NCI-H146 (cell line): Measurements from ENCODE around the gene LZTS3.
"Not testable (repeated sequence)": the region's sequence is repeated elsewhere in the genome, so short reads cannot be mapped to it uniquely, and the experiment has no call there.

Source experiments
- DNase-seq: peaks from one replicate; lab custom pipeline; 2025; lab: John Stamatoyannopoulos, UW

Gene LZTS3

DNA sequence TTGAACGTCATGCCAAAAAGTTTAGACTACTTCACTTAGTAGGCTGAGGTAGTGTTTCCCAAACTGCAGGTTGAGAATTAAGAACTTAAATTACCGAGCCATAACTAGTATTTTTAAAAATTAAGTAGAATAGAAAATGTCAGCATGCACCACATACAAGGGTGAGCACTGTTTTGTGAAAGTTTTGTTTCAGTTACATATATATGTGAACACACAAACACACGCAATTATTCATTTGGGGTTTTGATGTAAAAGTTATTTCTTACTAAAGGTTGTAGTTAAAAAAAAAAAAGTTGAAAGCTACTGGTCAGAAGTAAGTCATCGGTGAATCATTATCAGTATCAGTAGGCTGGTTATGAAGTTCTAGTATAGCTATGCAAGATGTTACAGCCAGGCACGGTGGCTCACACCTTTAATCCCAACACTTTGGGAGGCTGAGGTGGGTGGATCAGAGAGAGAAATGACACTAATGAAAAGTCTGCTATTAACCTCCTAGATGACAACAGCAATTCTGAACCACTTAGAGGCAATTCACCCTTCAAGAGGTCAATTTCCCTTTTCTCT is 37.8 kb downstream of the LZTS3 start:
- DNase-seq: no peak

DNA sequence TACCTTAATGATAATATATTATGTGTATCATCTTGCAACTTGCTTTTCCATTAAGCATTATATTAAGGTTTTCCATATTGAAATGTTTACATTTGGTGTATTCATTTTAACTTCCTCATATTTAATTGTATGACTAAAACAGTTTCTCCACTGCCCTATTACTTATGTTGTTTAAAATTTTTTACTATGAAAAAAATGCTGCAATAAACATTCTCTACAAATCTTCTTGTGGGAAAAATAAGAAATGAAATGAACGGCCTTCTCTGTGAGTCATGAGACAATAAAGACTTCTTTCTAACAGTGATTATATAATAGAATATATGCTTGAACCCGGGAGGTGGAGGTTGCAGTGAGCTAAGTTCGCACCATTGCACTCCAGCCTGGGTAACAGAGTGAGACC is 39.2 kb downstream of the LZTS3 start:
- no peak for DNase-seq

DNA sequence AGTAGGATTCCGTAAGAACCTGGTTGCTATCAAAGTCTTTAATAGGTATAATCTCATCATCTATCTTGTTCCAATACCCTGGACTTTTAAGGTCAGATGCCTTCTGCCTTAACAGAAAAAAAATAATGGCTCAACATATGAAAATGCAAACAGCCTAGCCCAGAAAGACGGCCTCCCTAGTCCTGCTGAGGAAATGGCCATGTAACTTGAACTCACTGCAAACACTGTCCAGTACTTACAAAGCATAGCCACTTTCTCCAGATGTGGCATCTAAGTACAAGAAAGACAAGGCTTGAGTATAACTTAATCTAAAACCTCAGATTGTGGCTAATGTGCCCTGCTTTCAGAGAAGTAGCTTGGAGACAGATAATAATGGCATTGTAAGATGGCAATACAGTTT is 40.2 kb downstream of the LZTS3 start:
- DNase-seq: no peak

- DNase-seq: no peak
Observed at GRCh38 chr20:3130051-3130600, 43.2 kb downstream of the LZTS3 start.

- DNase-seq: no peak
Observed at GRCh38 chr20:3129094-3129493, 44.3 kb downstream of the LZTS3 start.

- DNase-seq: no peak
Observed at GRCh38 chr20:3128275-3128984, 44.9 kb downstream of the LZTS3 start.

- no peak for DNase-seq
Observed at GRCh38 chr20:3126527-3126859, 46.9 kb downstream of the LZTS3 start.

DNA sequence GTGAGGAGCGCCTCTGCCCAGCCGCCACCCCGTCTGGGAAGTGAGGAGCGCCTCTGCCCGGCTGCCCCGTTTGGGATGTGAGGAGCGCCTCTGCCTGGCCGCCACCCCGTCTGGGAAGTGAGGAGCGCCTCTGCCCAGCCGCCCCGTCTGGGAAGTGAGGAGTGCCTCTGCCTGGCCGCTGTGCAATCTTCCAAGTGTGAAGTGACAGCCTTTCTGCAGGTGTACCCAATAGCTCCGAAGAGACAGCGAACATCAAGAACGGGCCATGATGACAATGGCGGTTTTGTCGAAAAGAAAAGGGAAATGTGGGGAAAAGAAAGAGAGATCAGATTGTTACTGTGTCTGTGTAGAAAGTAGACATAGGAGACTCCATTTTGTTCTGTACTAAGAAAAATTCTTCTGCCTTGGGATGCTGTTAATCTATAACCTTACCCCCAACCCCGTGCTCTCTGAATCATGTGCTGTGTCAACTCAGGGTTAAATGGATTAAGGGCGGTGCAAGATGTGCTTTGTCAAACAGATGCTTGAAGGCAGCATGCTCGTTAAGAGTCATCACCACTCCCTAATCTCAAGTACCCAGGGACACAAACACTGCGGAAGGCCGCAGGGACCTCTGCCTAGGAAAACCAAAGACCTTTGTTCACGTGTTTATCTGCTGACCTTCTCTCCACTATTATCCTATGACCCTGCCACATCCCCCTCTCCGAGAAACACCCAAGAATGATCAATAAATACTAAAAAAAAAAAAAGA is 47.4 kb downstream of the LZTS3 start:
- DNase-seq: not testable (repeated sequence)

GRCh38 chr20:3124773-3125560 is 48.4 kb downstream of the LZTS3 start:
- not testable (repeated sequence) for DNase-seq

DNA sequence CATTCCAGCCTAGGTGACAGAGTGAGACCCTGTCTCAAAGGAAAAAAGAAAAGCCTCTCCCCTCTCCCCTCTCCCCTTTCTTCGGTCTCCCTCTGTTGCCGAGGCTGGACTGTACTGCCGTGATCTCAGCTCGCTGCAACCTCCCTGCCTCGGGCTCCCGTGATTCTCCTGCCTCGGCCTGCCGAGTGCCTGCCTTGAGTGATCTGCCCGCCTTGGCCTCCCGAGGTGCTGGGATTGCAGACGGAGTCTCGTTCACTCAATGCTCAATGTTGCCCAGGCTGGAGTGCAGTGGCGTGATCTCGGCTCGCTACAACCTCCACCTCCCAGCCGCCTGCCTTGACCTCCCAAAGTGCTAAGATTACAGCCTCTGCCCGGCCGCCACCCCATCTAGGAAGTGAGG is 49.2 kb downstream of the LZTS3 start:
- DNase-seq: not testable (repeated sequence)

- no peak for DNase-seq
Observed at GRCh38 chr20:3123542-3123941, 49.8 kb downstream of the LZTS3 start.

GRCh38 chr20:3121955-3122610 is 51.3 kb downstream of the LZTS3 start:
- DNase-seq: no peak

GRCh38 chr20:3121271-3121911 is 52.0 kb downstream of the LZTS3 start:
- no peak for DNase-seq

DNA sequence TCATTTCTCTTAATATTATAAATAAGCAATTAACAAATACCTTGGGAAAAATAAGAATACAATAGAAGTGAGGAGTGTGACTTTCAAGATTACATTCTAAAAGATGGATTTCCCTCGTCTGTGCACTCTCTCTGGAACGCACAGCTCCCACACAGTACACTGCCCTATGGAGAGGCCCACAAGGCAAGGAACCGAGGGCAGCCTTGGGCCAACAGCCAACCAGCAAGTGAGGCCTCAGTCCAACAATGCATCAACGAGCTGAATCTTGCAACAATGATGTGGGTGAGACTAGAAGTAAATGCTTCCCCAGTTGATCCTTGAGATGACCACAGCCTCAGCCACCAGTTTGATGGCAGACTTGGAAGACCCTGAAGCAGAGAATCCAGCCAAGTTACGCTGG is 54.3 kb downstream of the LZTS3 start:
- no peak for DNase-seq

GRCh38 chr20:3117839-3118379 is 55.4 kb downstream of the LZTS3 start:
- not testable (repeated sequence) for DNase-seq

GRCh38 chr20:3116341-3116740 is 57.0 kb downstream of the LZTS3 start:
- DNase-seq: no peak

DNA sequence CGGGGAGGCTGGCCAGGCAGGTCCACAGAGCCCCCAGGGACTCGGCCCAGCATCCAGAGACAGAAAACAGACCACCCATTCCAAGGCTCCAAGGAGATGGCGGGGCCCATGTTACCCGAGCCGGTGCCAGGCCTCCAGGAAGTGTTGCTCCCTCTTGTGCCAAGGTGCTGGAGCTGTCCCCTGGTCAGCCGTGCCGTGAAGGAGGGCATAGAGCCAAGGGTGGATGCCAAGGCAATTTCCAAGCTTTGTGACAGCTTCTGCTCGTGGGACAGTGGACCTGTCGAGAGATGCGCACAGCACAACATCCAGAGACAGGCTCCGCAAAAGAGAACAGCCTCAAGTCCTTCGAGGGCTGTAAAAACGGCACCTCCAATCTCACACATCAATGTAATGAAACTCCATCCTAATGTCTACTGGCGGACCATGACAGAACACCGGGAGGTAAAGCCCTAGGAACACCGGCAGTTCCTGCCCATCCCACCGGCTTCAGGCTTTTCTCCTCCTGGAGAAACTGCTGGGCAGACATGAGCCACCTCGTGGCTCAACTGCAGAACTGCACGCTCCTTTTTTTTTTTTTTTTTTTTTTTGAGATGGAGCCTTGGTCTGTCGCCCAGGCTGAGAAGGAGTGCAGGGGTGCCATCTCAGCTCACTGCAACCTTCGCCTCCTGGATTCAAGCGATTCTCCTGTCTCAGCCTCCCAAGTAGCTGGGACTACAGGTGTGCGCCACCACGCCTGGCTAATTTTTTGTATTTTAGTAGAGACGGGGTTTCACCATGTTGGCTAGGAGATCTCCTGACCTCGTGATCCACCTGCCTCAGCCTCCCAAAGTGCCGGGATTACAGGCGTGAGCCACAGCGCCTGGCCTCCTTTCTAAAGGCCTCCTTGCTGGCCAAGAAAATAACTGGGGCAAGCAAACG is 57.9 kb downstream of the LZTS3 start:
- DNase-seq: peak; percentile 76
